ENCODE measurements around the gene SERGEF. TPM values are rescaled to one million over a fixed set of nuclear protein-coding genes. Genes with fewer than 3 reads are reported as not detected.
A peak's percentile ranks its signal among the peaks of the same experiment; 100 is the strongest.

The SERGEF gene
- total and polyA plus RNA-seq, 2 of the 4 experiments (the other 2 are of a cell fraction): 12.2 to 18.1 TPM

GRCh38 chr11:17927681-17928343 is 85.0 kb downstream of the SERGEF start:
- intact Hi-C loops (cut with micrococcal nuclease) (no loop called here), dilution Hi-C loops (cut with HindIII; ENCODE audit: low sequenced_read_pairs, unreplicated experiment) (no loop called here), in situ Hi-C loops (cut with MboI; ENCODE audit: low sequenced_read_pairs) (no loop called here)
- no peak overlapping the region for H4K91ac ChIP-seq (ENCODE audit: insufficient read depth, low read depth, low read length)
- no CpG with 5 or more reads among the region's 3 CpGs for WGBS, 2 experiments (ENCODE audit: extremely low coverage in 2 of 2, insufficient read length in 1 of 2)
- no peak overlapping the region for H2AFZ ChIP-seq (replicated peaks; ENCODE audit: low read length, poor library complexity)
- H3K79me1 ChIP-seq (ENCODE audit: low read depth in 1 of 2, low read length in 2 of 2): no peaks in the 10 kb centered on the region
- no peak overlapping the region; the same call in 1 of the 2 replicates for H3K27ac ChIP-seq (ENCODE audit: insufficient read depth, low read length)
- H3K4me3 ChIP-seq (ENCODE audit: insufficient read depth, low read depth, low read length): no peak overlapping the region
- H3K4ac ChIP-seq (ENCODE audit: low read depth, low read length): no peak overlapping the region
- H3K9me1 ChIP-seq (ENCODE audit: insufficient read depth, low read length): peaks cover 5% of the 10 kb centered on the region; the same call in 1 of the 2 replicates
- H2BK120ac ChIP-seq (ENCODE audit: low read depth, low read length): no peak overlapping the region
- no peaks in the 10 kb centered on the region for H3K27me3 ChIP-seq (ENCODE audit: control insufficient read depth, insufficient read depth, low read length)
- H2BK20ac ChIP-seq (ENCODE audit: low read depth, low read length): no peak overlapping the region
- TF ChIP-seq CEBPB (IDR thresholded peaks at IDR 0.05; ENCODE audit: low read depth, low read length): no peak
- no peak for TF ChIP-seq RFX5 (IDR thresholded peaks at IDR 0.05; ENCODE audit: low read depth, low read length)
- no peak for TF ChIP-seq RCOR1 (IDR thresholded peaks at IDR 0.05; ENCODE audit: insufficient replicate concordance, low read length)
- no peak for TF ChIP-seq MXI1 (IDR thresholded peaks at IDR 0.05; ENCODE audit: borderline replicate concordance, low read depth, low read length)
- TF ChIP-seq USF2 (IDR thresholded peaks at IDR 0.05; ENCODE audit: low read depth, low read length): no peak
- TF ChIP-seq POLR2A (IDR thresholded peaks at IDR 0.05; ENCODE audit: low read depth, low read length): no peak
- no peak for TF ChIP-seq SMC3 (IDR thresholded peaks at IDR 0.05; ENCODE audit: low read depth, low read length)
- no peak for TF ChIP-seq NFE2L2 (IDR thresholded peaks at IDR 0.05; ENCODE audit: low read depth, low read length)
- TF ChIP-seq MAFK (IDR thresholded peaks at IDR 0.05; ENCODE audit: low read depth, low read length): no peak
- TF ChIP-seq MAZ (IDR thresholded peaks at IDR 0.05; ENCODE audit: borderline replicate concordance, low read depth, low read length): no peak
- TF ChIP-seq ELK1 (IDR thresholded peaks at IDR 0.05; ENCODE audit: borderline replicate concordance, low read depth, low read length): no peak
- no peak for TF ChIP-seq FOS (IDR thresholded peaks at IDR 0.05; ENCODE audit: low read depth, low read length)
- no peak for TF ChIP-seq RAD21 (IDR thresholded peaks at IDR 0.05; ENCODE audit: low read length)
- no peak for TF ChIP-seq CHD1 (IDR thresholded peaks at IDR 0.05; ENCODE audit: low read depth, low read length)
- no peak for TF ChIP-seq BHLHE40 (IDR thresholded peaks at IDR 0.05; ENCODE audit: low read depth, low read length)
- TF ChIP-seq CTCF (conservative IDR thresholded peaks at IDR 0.05; ENCODE audit: low read depth, low read length): no peak
- CTCF ChIA-PET: no interaction called here
- DNase-seq (peak; percentile 85), ATAC-seq (ENCODE audit: low read depth) (peak; percentile 86)
- no peak overlapping the region for H3K9ac ChIP-seq (ENCODE audit: low read depth, low read length)
- H3K9me3 ChIP-seq (ENCODE audit: control insufficient read depth, insufficient read depth, low read length): no peaks in the 10 kb centered on the region
- peaks cover 8% of the 10 kb centered on the region; the same call in 1 of the 2 replicates for H3K4me1 ChIP-seq (ENCODE audit: control insufficient read depth, insufficient read depth, low read length)
- peak overlapping the region; percentile 21; the same call in 1 of the 2 replicates for H2AK5ac ChIP-seq (ENCODE audit: low read depth, low read length)
- H3K4me2 ChIP-seq (ENCODE audit: low read depth, low read length): peak overlapping the region; percentile 8; the same call in 1 of the 2 replicates
- H4K8ac ChIP-seq (ENCODE audit: low read depth in 2 of 2, low read length in 2 of 2): no peak overlapping the region
- no peaks in the 10 kb centered on the region for H4K20me1 ChIP-seq (ENCODE audit: insufficient read depth, low read length)
- no peak overlapping the region for H3K56ac ChIP-seq (ENCODE audit: extremely low read depth, insufficient read depth, low read length)
- no peak overlapping the region for H4K5ac ChIP-seq (ENCODE audit: low read depth, low read length)
- H2BK5ac ChIP-seq (ENCODE audit: low read depth, low read length, poor library complexity, severe bottlenecking): no peak overlapping the region
- H2AK9ac ChIP-seq (replicated peaks; ENCODE audit: low read depth, low read length, poor library complexity): no peak overlapping the region
- no TSS peak for BruUV-seq (replicated peaks)
- no peak overlapping the region for H3K18ac ChIP-seq (ENCODE audit: low read depth, low read length)
- no peaks in the 10 kb centered on the region for H3K36me3 ChIP-seq (ENCODE audit: control insufficient read depth, insufficient read depth, low read length)
- no peak overlapping the region for H2BK15ac ChIP-seq (ENCODE audit: low read depth, low read length)
- POLR2A ChIA-PET (ENCODE audit: unreplicated experiment): no interaction called here
- no peak overlapping the region for H3K14ac ChIP-seq (replicated peaks; ENCODE audit: low read depth, low read length)
- no peak overlapping the region for H3K23ac ChIP-seq (ENCODE audit: low read depth, low read length)

Data from IMR-90 (cell line).